H1 (cell line): ENCODE data around the gene KCNE5.

ENCODE experiments used
- EZH2 ChIP-seq: fragments of 200-600 bp; sonication (generic); IDR thresholded peaks from 2 replicates; pipeline ENCODE4 v1.7.1; 2012; ENCODE audit warnings: low read depth, mild to moderate bottlenecking, moderate library complexity, low read length, inconsistent platforms; ENCODE audit not compliant: severe bottlenecking
- JUND ChIP-seq: IDR thresholded peaks from 2 replicates; pipeline ENCODE4 v1.6.1; 2011; ENCODE audit warnings: mild to moderate bottlenecking, improper control_type of control experiment, low read length
- KDM5A ChIP-seq: fragments of 200-600 bp; IDR thresholded peaks from 2 replicates; pipeline ENCODE4 v1.7.1; 2012; ENCODE audit warnings: mild to moderate bottlenecking, low read length, inconsistent platforms, mixed read lengths
- PHF8 ChIP-seq: fragments of 200-600 bp; sonication (generic); conservative IDR thresholded peaks from 2 replicates; pipeline ENCODE4 v1.7.1; 2012; ENCODE audit warnings: low read depth, mild to moderate bottlenecking, inconsistent platforms, low read length, moderate library complexity
- POLR2A ChIP-seq, 2 experiments: IDR thresholded peaks; 1 replicate in 1 of 2; 2 replicates in 1 of 2; pipeline ENCODE4 v1.6.1; 2011; ENCODE audit warnings: low read depth in 2 of 2, low read length in 2 of 2, mild to moderate bottlenecking in 2 of 2; ENCODE audit errors: control extremely low read depth in 1 of 2
- POLR2AphosphoS5 ChIP-seq: IDR thresholded peaks from 2 replicates; pipeline ENCODE4 v1.6.1; 2011; ENCODE audit warnings: low read depth, low read length
- SP2 ChIP-seq: IDR thresholded peaks from 2 replicates; pipeline ENCODE4 v1.6.1; 2012; ENCODE audit warnings: mild to moderate bottlenecking, low read length, inconsistent platforms
- TAF1 ChIP-seq: IDR thresholded peaks from 2 replicates; pipeline ENCODE4 v1.6.1; 2011; ENCODE audit warnings: mild to moderate bottlenecking, low read depth, low read length
- ZNF274 ChIP-seq: IDR thresholded peaks from 2 replicates; pipeline ENCODE4 v1.7.0; 2012; ENCODE audit warnings: low read length, borderline replicate concordance; ENCODE audit errors: extremely low read depth
- TF ChIP-seq, protein P1 (sequence below), 3 experiments: IDR thresholded peaks; 1 replicate in 2 of 3; 2 replicates in 1 of 3; pipeline versions ENCODE4 v1.5.1 to v1.6.1; 2011; ENCODE audit warnings: low read length in 3 of 3, mild to moderate bottlenecking in 3 of 3, inconsistent platforms in 2 of 3, low read depth in 1 of 3, moderate library complexity in 1 of 3; ENCODE audit not compliant: insufficient read depth in 1 of 3; ENCODE audit errors: control extremely low read depth in 1 of 3

DNA sequence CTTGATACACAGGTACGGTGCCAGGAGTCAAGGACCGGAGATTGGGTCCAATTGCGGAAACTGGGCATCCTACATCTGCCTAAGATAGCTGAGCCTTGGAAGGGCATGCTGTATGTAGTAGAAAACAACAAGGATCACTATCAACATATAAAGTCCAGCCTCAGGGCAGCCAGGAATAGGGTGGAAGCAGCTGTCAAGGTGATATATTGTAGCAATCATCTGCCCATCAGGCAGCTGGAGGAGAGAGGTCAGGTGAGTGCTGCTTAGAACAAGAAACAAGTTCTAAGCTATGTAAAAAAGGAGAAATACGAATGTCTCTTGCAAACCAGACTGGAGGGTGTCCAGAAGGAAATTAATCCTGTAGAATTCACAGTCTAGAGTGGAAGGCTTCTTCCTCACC is 34.8 kb downstream of the KCNE5 start:
- TF ChIP-seq KDM5A (no peak), ZNF274 (no peak), TAF1 (no peak), POLR2AphosphoS5 (no peak), POLR2A (IDR thresholded peaks at IDR 0.05; ENCODE audit: control extremely low read depth in 1 of 2, low read depth in 2 of 2, low read length in 2 of 2) (no peak), SP2 (no peak), EZH2 (no peak), PHF8 (no peak), JUND (no peak)
- TF ChIP-seq, protein P1, sequence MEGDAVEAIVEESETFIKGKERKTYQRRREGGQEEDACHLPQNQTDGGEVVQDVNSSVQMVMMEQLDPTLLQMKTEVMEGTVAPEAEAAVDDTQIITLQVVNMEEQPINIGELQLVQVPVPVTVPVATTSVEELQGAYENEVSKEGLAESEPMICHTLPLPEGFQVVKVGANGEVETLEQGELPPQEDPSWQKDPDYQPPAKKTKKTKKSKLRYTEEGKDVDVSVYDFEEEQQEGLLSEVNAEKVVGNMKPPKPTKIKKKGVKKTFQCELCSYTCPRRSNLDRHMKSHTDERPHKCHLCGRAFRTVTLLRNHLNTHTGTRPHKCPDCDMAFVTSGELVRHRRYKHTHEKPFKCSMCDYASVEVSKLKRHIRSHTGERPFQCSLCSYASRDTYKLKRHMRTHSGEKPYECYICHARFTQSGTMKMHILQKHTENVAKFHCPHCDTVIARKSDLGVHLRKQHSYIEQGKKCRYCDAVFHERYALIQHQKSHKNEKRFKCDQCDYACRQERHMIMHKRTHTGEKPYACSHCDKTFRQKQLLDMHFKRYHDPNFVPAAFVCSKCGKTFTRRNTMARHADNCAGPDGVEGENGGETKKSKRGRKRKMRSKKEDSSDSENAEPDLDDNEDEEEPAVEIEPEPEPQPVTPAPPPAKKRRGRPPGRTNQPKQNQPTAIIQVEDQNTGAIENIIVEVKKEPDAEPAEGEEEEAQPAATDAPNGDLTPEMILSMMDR (IDR thresholded peaks at IDR 0.05; ENCODE audit: control extremely low read depth in 1 of 3, insufficient read depth in 1 of 3, low read depth in 1 of 3, low read length in 3 of 3): no peak
